Heart right ventricle (tissue), 16 donors: ENCODE results near the gene EPM2A. TPM values are rescaled to one million over a fixed set of nuclear protein-coding genes. Genes with fewer than 3 reads are reported as not detected.
A peak's percentile ranks its signal among the peaks of the same experiment; 100 is the strongest.

ENCODE experiments used
- ATAC-seq, 8 donors: fragments of 200-7000 bp; cut with Tn5 transposase; one replicate each; pipeline ENCODE4 v1.9.1; 2020; ENCODE audit warnings: mild to moderate bottlenecking in 8 of 8, moderate library complexity in 8 of 8, moderate number of reproducible peaks in 1 of 8
- DNase-seq, 2 donors: peaks; one replicate each; pipeline ENCODE4 v3.0.0-alpha.2; 2020
- H3K27ac ChIP-seq, 10 donors: fragments of 200-600 bp; sonication (generic) in 2 of 10; one replicate each; pipeline versions ENCODE4 v1.5.0 to v1.8.0; 2020 to 2022; ENCODE audit warnings: mild to moderate bottlenecking in 3 of 10
- H3K27me3 ChIP-seq, 7 donors: fragments of 200-600 bp; one replicate each; pipeline ENCODE4 v1.8.0; 2021 to 2022; ENCODE audit warnings: mild to moderate bottlenecking in 2 of 7
- H3K36me3 ChIP-seq, 9 donors: fragments of 200-600 bp; sonication (generic) in 1 of 9; one replicate each; pipeline versions ENCODE4 v1.5.0 to v1.8.0; 2020 to 2022; ENCODE audit warnings: mild to moderate bottlenecking in 2 of 9
- H3K4me1 ChIP-seq, 9 donors: fragments of 200-600 bp; sonication (generic) in 1 of 9; one replicate each; pipeline versions ENCODE4 v1.5.0 to v1.8.0; 2020 to 2022; ENCODE audit warnings: mild to moderate bottlenecking in 4 of 9
- H3K4me3 ChIP-seq, 10 donors: fragments of 200-600 bp; sonication (generic) in 2 of 10; one replicate each; pipeline versions ENCODE4 v1.5.0 to v1.8.0; 2020 to 2022; ENCODE audit warnings: mild to moderate bottlenecking in 7 of 10, moderate library complexity in 2 of 10
- H3K9me3 ChIP-seq, 11 donors: fragments of 200-600 bp in 10 of 11; sonication (generic) in 2 of 11; one replicate each; pipeline versions ENCODE4 v1.5.0 to v1.8.0; 2013 to 2022; ENCODE audit warnings: mild to moderate bottlenecking in 2 of 11, control low read depth in 1 of 11, moderate library complexity in 1 of 11
- WGBS, 2 donors: extraction: QIAGEN DNeasy Blood & Tissue Kit; methylation state at CpG; one replicate each; pipeline ENCODE4 v1.1.7; 2013; ENCODE audit warnings: inconsistent platforms in 1 of 2; 5-methylcytosine and 5-hydroxymethylcytosine counted together
- intact Hi-C, 10 donors: fragments of 100-400 bp; cut with DNase I; formaldehyde crosslinking; loops; one replicate each; pipeline versions ENCODE4 v1.11.1 to v1.14.2; 2022
- polyA plus RNA-seq, 2 donors: library from polyadenylated mRNA; stranded (reverse); fragments of 200-250 nt; gene quantifications; one replicate each; pipeline ENCODE4 v1.2.3, GENCODE V29; 2013
- total RNA-seq, 10 donors: library from RNA; stranded (reverse); fragmentation: NEBNext Ultra II Directional in 3 of 10; extraction: Animal tissue kit (Norgen Biotek cat#: 25700) in 3 of 10; gene quantifications; one replicate each; pipeline versions ENCODE4 v1.2.1 to v1.2.4, GENCODE V29; 2021 to 2023
- TF ChIP-seq, protein P1 (sequence below), 9 donors: fragments of 200-600 bp; sonication (generic) in 2 of 9; IDR thresholded peaks; one replicate each; pipeline versions ENCODE4 v1.5.0 to v1.8.0; 2021 to 2022; ENCODE audit warnings: antibody characterized with exemption in 9 of 9, mild to moderate bottlenecking in 5 of 9, moderate library complexity in 1 of 9
- donor health status: Arrhythmogenic right ventricular cardiomyopathy.
- donor health status: ischemic (EF 13 %, LVEDD 7.1; RV severe dilation, severe dysfunction).
- donor health status: healthy with polysubstance abuse.
- donor health status: DM: no; HTN: yes; CAD: no.
- donor health status: DM: no; HTN: no; CAD: no.
- donor health status: ischemic (EF 25% LVEDD 6.9; RV normal size, moderate dysfunction).
- donor health status: ischemic (EF 25% LVEDD 5.7; RV mildly dilated, moderate dysfunction).
- donor health status: healthy.
- donor health status: DM: yes; HTN: yes; CAD: no.
- donor health status: Ischemic cardiomyopathy.
- donor health status: ischemic (EF 35%, LVEDD 5.7; RV mildly dilated, moderate dysfunction).
- donor health status: nonischemic (EF 11% LVEDD 7.7; RV severe dilation, severe dysfunction).
- donor health status: DM: yes; HTN: yes; CAD: no.
- donor health status: PGD.
- donor health status: ischemic (EF 29% LVEDD 5.4; RV normal size, mild dysfunction).
- donor health status: nonischemic (EF 23%, LVEDD 6.1; RV moderate dilation, normal function).

Gene EPM2A
- total and polyA plus RNA-seq, 12 donors, result 11.0 to 60.9 (median 43.2) TPM

DNA sequence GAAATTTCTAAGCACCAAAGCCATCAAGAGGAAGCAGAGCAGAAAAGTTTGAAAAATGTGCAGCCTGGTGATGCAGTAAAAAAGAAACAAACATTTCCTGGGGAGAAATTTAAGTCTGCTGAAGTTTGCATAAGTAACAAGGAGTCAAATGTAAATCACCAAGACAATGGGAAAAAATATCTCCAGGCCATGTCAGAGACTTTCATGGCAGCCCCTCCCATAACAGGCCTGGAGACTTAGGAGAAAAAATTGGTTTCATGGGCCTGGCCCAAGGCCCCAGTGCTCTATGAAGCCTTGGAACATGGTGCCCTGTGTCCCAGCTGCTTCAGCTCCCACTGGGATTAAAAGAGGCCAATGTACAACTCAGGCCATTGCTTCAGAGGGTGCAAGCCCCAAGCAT lies 30.1 kb upstream of the EPM2A start:
- no peaks in the 10 kb centered on the region for H3K27me3 ChIP-seq
- no peak overlapping the region for H3K27ac ChIP-seq
- no peak overlapping the region for H3K4me3 ChIP-seq
- H3K4me1 ChIP-seq, result no peaks in the 10 kb centered on the region
- peaks cover 0 to 3% (median 0%) of the 10 kb centered on the region in 11 donors for H3K9me3 ChIP-seq
- H3K36me3 ChIP-seq, result no peaks in the 10 kb centered on the region
- intact Hi-C loops, result loop anchor here in 1 of 10 donors (10.0 kb wide), 1 partner anchor 119 kb away; no protein-coding TSS in a partner anchor
- DNase-seq (no peak), ATAC-seq (no peak)
- TF ChIP-seq, protein P1, sequence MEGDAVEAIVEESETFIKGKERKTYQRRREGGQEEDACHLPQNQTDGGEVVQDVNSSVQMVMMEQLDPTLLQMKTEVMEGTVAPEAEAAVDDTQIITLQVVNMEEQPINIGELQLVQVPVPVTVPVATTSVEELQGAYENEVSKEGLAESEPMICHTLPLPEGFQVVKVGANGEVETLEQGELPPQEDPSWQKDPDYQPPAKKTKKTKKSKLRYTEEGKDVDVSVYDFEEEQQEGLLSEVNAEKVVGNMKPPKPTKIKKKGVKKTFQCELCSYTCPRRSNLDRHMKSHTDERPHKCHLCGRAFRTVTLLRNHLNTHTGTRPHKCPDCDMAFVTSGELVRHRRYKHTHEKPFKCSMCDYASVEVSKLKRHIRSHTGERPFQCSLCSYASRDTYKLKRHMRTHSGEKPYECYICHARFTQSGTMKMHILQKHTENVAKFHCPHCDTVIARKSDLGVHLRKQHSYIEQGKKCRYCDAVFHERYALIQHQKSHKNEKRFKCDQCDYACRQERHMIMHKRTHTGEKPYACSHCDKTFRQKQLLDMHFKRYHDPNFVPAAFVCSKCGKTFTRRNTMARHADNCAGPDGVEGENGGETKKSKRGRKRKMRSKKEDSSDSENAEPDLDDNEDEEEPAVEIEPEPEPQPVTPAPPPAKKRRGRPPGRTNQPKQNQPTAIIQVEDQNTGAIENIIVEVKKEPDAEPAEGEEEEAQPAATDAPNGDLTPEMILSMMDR (IDR thresholded peaks at IDR 0.05), result no peak

DNA sequence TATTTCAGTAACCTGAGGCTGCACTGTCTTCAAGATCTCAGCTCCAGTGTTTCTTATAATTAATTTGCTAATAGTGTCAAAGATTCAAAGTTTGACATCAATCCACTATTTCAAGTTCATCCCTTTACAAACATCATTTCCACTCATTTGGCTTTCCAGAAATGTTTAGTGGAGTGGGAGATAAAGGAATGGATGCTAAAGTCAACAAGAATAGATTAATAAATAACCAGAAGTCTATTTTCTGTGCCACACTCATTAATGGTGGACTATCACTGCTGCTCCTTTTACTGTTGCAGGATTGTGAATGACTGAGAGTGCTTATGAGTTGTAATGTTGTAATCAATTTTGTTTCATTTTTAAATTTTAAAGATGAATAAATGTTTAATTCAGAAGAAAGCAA lies 28.4 kb upstream of the EPM2A start:
- TF ChIP-seq, protein P1 (IDR thresholded peaks at IDR 0.05), result no peak
- Histone ChIP-seq H3K36me3 (no peaks in the 10 kb centered on the region), H3K9me3 (no peaks in the 10 kb centered on the region), H3K4me1 (no peaks in the 10 kb centered on the region), H3K27me3 (no peaks in the 10 kb centered on the region), H3K4me3 (no peak overlapping the region), H3K27ac (no peak overlapping the region)
- intact Hi-C loops, result loop anchor here in 1 of 10 donors (10.0 kb wide), 1 partner anchor 121 kb away; no protein-coding TSS in a partner anchor
- no peak for ATAC-seq
- DNase-seq, result no peak

DNA sequence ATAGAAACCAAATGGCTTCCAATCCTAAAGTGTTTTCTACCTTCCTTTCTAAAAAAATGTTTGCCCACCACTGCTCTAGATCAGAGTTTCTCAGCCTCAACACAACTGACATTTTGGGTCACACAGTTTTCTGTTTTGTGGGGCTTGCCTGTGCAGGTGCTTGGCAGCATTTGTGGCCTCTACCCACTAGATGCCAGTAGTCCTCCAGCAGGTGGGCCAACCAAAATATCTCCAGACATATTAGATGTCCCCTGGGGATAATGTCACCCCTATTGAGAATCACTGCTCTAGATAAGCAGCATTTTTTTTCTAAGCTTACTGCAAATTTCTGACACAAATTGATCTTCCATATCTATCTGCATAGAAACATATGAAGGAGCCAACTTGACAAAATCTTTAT lies 26.3 kb upstream of the EPM2A start:
- ATAC-seq, result no peak
- Histone ChIP-seq H3K27me3 (no peaks in the 10 kb centered on the region), H3K4me3 (no peak overlapping the region), H3K36me3 (no peaks in the 10 kb centered on the region), H3K27ac (no peak overlapping the region), H3K4me1 (peaks cover 0 to 5% (median 0%) of the 10 kb centered on the region in 9 donors), H3K9me3 (no peaks in the 10 kb centered on the region)
- TF ChIP-seq, protein P1 (IDR thresholded peaks at IDR 0.05), result peak in 5 of 9 donors; percentile 12 to 36 (median 24)
- DNase-seq, result no peak
- intact Hi-C loops, result loop anchor here in 2 of 10 donors (2.0 to 10.0 kb wide), 2 partner anchors 123 to 125 kb away; no protein-coding TSS in a partner anchor

DNA sequence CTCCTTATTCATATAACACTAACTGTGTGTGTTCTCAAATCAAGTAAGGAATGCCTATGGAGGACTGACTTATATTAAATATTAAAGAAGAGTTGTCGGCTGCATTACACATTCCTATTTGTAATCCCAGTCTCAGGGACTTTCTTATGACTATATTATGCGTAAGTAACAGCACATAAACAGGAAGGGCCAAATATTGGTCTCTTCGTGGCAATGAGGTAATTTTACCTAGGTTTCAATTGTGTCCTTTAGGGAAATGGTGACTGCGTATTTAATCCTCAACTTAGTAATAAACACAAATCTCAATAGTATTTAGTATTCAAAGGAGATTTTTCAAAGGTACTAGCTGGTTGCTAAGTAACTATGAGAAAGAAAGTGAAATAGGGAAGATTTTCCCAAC lies 22.8 kb upstream of the EPM2A start:
- no peak overlapping the region for H3K27ac ChIP-seq
- intact Hi-C loops, result no loop called here
- DNase-seq, result no peak
- peaks cover 0 to 13% (median 0%) of the 10 kb centered on the region in 9 donors for H3K4me1 ChIP-seq
- no peaks in the 10 kb centered on the region for H3K9me3 ChIP-seq
- no peak overlapping the region for H3K4me3 ChIP-seq
- no peak for ATAC-seq
- WGBS, 2 donors, result 86 to 93% methylated on average over 4 of the region's 4 CpGs
- no peaks in the 10 kb centered on the region for H3K27me3 ChIP-seq
- H3K36me3 ChIP-seq, result no peaks in the 10 kb centered on the region
- TF ChIP-seq, protein P1 (IDR thresholded peaks at IDR 0.05), result no peak
